Putamen (tissue), 1 donor: ENCODE data around the gene PGM1.

ENCODE experiments used
- DNase-seq: peaks from one replicate; pipeline ENCODE4 v3.0.0-alpha.2; 2016; ENCODE audit warnings: low spot score

PGM1 gene

DNA sequence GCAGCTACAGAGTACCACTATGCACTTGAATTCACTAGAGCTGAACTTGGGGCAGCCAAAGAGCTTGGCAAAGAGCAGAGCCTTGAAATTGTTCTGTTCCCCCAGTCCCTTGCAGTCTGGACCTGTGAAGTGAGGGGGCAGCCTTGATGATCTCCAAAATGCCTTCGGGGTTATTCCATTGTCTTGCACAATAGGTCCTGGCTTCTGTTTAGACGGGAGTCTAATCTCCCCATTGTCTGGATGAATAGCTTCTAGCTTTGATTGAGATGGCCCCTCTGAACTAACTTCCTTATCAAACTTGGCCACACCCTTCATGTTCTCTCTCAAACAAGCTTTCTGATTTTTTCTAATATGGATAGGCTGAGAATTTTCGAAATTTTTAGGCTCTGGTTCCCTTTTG, 72.6 kb downstream of the PGM1 start:
- DNase-seq = no peak

DNA sequence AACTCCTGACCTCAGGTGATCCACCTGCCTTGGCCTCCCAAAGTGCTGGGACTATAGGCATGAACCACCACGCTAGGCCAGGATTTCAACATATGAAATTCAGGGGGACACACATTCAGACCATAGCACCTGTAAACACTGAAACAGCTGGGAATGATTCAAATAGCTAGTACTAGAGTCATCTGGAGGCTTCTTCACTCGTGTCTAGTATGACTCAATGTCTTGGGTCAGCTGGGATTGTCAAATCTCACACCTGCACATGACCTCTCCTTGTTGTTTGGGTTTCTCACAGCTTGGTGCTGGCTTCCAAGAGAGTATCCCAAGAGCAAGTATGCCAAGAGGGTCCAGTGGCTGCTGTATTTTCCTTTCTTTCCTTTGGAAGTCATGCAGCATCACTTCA, 75.1 kb downstream of the PGM1 start:
- no peak for DNase-seq

DNA sequence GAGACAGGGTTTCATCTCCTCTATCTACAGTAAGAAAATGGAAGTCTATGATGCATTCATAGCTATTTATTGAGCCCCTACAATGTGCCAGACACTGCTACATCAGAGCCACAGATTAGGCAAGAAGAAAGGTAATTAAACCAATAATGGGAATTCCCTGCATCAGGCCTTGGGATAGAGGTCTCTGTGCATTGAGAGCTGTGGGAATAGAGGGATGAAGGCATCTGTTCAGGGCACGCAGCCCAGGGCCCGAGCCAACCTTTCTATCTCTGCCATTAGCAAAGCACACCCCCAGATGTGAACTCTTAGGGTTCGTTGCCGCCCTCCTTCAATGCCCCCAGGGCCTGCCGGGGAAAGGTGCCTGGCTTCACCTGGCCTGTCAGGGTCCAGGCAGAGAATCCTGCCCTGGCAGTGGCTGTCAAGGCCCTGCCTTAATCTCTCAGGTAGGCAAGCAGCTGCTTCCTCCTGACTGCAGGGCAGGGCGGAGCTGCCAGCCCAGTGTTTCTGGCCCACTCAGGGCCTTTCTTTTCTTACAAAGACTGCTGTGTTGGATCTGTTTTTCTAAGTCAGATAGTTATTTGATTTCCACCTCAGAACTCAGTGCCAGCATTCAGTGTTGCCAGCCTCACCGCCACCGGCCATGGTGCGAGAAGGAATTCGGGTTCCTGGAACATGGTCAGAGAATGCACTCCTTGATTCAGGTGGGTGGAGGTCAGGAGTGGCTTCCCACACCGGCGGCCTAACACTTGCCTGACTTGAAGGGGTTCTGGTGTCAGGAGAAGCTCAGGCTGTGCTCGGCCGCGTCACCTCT, 76.1 kb downstream of the PGM1 start:
- no peak for DNase-seq

DNA sequence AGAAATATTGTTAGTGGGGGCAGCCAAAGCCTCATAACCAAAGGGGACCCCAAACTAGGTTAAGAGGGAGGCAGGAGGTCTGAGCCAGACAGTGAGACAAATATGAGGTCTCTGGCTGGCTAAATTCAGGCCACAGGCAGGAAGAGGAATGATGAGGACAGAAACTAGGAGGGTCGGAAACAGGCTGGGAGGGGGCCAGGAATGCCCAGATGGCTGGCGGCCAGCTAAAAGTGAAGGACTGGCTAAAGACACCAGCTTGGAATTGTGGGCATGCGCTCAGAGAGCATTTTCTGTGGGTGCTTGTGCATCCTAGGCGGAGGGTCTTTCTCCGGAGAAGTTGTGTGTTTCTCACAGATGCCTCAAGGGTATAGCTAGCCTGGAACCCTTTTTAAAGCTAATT, 77.0 kb downstream of the PGM1 start:
- no peak for DNase-seq

DNA sequence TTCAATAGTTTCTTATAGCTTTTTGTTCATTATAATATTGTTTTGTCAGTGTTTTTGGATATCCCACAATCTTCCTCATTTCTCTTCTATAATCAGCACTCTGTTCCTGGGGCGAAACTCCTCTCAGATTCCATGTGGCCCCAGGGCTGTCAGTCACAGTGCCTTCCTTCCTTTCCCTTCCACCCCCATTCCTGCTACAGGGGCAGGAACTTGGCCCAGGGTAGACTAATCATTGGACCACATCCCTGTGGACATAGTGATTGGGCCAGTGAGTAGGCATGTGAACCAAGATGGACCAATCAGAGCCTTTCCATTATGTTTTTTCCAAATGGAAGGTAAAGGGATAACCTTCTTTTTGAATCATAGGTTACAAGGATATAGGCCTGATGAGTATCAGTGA, 78.3 kb downstream of the PGM1 start:
- DNase-seq = no peak

DNA sequence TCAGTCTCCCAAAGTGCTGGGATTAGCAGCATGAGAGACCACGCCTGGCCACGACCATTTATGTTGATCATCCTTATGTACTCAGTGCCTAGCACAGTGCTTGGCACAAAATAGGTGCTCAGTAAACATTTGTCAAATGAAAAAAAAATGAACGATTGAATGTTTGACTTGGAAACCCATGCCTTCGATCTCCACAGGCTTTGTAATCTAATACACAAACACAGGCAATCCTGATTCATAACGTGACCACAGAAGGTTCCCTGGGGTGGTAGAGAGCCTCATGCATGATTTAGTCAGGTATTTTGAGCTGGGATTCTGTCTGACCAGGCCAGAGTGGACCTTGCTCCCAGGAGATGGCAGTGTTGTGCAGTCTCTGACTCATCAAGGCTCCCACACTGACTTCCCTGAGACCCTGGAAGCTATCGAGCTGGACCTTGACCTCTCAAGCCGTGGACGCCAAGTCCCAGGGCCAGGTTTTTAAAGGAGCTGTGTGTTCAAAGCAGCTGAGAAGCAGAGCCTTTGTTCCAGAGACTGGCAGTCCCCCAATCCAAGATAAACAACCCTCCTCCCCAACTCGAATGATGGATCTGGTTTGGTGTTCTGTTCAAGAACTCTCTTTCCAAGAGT, 81.1 kb downstream of the PGM1 start:
- DNase-seq = peak; percentile 20

DNA sequence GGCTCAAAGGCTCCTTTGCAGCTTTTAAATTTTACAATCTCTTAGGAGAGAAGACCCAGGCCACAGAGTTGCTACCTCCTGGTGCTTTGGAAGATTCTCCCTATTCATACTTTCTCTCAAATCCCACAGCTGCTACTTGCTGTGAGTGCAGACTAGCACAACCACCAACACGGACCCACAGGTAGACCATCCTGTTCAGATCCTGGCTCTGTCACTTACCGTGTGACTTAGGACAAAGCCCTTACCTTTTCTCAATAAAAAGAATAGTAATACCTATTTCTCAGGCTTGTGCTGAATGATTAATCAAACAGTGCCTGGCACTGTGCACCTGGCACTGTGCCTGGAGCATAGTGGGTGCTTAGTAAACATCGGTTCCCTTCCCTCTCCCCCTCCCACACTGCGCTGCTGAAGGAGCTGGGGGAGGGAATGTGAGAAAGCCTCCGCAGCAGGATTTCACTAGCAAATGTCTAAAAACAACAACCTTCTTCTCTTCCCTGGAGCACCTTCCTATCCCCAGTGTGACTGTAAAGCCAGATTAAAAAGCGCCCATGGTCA, 81.7 kb downstream of the PGM1 start:
- DNase-seq = peak; percentile 11

DNA sequence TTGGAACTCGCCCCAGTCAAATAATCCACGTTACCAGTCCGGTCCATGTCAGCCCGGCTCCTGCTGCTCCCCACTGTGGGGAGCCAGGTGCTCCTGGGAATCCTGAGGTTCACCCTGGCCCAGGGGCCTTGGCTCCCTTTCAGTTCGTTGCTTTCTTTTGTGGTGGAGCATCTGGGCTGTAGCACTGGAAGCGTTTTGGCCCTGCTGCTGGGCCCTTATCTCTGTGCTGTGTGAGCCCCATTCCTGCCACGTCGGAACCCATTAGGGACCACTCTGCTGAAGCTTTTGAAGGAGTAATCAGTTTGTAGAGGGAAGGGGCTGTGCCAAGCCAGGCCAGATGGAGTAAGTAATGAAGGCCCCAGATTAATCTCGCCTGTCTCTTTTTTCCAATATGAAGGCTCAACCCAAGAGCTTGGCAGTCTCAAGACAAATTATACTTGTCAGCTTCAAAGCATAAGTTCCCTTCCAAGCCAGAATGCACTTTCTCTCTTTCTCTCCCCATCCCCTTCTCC, 82.3 kb downstream of the PGM1 start:
- DNase-seq = no peak

DNA sequence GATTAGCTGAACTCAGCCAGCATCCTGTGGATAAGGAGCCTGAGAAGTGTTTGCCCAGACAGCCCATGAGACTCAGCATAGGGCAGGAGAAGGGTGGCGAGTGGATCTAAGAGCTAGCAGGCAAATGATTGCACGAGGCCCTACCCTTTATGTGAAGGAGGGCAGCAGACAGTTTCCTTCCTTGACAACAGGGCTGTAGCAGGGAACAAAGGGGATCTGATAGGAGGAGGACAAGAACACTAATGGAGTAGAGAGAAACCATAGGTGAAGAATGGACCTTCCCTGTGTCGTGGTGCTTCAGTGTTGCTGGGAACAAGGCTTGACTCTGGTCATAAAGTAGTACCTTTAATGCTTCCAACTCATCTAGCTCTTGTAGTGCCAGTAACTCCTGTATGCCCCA, 84.3 kb downstream of the PGM1 start:
- no peak for DNase-seq

DNA sequence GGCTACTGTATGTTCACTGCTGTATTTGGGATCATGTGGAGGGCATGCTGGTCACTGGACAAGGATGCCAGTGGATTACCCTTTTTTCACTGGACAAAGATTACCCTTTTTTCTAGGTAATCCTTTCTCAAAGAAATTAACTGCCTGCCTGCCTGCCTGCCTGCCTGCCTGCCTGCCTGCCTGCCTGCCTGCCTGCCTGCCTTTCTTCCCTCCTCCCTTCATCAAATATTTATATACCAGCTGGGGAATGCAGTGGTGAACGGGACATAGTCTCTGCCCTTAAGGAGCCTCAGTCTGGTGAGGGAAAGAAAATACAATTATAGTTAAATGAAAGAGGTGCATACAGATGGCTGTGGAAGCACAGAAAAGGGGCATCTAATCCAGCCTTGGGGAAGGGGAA, 85.0 kb downstream of the PGM1 start:
- no peak for DNase-seq

DNA sequence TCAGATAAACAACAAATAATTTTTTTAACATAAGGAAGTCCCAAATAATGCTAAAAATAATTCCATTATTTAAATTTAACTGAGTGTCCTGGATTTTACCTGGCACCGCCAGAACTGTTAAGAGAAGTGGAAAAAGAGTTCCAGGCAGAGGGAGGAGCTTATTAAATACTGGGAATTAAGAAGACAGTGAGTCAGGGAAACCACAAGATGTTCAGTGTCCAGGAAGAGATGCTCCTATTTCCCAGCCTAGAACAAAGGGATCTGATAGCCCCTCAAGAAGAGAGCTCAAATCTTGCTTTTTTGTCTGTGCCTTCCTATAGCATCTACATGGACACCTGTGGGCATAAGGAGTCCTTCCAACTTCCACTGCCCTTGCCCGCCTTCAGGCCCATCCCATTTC, 85.9 kb downstream of the PGM1 start:
- DNase-seq = no peak

DNA sequence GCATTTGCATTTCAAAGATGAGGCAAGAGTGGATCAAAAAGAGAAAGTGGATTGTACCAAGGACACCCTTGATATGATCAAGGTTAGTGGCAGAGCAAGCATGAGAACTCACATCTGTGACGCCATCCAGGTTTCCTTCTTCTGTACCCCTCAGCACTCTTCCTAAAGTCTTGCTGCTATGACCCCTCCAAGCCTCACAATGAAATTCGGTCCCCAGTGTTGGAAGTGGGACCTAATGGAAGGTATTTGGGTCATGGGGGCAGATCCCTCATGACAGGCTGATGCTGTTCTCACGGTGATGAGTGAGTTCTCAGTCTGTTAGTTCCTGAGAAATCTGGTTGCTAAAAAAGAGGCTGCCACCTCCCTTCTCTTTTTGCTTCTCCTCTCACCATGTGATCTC, 86.4 kb downstream of the PGM1 start:
- no peak for DNase-seq

DNA sequence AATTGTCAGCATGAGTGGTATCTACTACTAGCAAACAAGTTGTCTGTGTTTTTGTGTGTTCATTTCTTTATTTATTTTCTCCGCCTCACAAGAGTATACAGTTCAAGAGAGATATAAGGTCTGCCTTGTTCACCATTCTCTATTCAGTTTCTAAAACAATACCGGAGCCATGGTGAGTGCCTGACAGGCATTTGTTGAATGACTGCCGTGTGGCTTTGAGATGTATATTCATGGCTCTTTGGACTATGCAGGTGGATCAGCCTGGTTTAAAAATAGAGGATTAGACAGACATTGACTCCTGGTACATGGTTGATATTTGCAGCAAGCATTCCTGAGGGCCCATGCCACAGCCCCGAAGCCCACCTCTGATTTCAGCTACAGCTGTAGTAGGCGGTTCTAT, 89.7 kb downstream of the PGM1 start:
- DNase-seq = no peak

DNA sequence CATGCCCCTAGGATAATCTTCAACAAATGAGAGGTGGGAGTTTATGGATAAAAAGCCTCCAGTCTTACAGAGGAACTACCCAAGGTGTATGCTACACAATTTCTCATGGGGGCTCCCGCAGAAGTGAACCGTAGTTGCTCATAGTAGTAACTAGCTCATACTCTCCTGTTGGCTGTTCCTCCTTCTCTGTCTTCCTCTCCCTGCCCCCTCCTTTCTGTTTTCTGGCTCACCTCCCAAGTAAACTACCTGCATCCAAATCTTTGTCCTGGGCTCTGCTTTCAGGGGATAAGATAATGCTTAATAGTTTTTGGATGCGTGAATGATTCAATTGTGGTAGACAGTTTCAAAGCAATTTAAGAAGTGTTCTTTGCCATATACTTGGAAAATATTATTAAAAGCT, 90.5 kb downstream of the PGM1 start:
- DNase-seq = no peak

DNA sequence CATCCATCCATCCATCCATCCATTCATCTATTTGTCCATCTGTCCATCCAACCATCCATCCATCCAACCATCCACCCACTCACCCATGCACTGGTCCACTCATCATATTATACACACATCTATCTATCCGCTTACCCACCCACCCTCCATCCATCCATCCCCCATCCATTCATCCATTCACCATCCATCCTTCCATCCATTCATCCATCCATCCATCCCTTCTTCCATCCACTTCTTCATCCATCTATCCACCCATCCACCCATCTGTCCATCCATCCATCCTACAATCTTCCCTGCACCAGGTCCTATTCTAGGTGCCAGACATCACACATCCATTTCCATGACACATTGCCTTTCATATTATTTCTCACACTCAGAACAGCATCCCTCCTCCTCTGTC, 93.5 kb downstream of the PGM1 start:
- no peak for DNase-seq

DNA sequence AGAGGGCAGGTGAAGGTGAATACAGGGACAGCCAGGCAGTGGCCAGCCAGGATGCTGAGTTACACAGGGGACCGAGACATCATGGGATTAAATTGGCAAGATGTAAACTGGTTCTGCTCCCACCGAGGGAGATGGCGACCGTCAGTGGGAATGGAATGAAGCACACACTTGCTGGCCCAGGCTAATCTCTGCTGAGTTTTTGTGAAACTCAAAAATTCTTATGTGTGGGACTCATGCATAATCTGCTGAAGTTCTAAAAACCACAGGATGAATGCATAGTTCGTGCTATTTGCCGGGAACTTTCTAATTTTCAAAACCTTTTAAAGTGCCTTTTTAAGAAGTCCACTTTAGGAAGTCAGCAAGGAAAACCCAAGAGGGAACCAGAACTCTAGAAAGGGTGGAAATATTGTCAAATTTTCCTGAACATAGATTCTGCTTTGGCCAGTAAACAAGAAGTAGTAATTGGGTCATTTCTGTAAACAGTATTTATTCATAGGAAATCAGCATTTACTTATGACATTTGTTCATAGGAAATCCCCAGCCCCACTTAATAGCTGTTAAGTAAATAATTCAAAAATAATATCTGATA, 95.2 kb downstream of the PGM1 start:
- no peak for DNase-seq

DNA sequence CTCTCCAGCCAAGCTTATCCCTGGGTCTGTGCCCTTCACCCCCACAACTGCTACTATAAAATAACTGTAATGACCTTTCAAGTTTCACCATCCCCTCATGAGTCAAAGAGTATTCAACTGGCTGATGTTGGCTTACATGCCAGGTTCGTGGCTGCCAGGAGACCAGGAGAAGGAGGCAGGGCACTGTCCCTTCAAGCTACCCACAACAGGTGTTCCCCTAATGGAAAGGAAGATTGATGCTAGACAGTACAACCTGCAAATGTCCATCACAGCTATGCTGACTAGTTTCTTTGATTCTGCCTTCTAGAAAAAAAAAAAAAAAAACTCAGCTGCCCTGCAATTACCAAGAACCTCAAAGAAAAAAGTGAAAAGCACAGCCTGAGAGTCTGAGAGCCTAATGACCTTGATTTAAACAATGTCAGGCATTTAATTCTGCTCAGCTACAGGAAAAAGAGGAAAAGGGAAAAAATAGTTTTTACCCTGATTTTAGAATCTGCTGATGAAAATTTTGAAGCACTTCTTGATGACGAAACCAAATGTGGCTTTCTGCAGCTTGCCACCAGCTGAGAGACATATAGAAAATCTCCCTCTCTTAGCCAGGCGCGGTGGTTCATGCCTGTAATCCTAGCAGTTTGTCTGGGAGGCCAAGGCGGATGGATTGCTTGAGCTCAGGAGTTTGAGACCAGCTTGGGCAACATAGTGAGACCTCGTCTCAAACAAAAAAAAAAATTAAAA, 97.9 kb downstream of the PGM1 start:
- no peak for DNase-seq

DNA sequence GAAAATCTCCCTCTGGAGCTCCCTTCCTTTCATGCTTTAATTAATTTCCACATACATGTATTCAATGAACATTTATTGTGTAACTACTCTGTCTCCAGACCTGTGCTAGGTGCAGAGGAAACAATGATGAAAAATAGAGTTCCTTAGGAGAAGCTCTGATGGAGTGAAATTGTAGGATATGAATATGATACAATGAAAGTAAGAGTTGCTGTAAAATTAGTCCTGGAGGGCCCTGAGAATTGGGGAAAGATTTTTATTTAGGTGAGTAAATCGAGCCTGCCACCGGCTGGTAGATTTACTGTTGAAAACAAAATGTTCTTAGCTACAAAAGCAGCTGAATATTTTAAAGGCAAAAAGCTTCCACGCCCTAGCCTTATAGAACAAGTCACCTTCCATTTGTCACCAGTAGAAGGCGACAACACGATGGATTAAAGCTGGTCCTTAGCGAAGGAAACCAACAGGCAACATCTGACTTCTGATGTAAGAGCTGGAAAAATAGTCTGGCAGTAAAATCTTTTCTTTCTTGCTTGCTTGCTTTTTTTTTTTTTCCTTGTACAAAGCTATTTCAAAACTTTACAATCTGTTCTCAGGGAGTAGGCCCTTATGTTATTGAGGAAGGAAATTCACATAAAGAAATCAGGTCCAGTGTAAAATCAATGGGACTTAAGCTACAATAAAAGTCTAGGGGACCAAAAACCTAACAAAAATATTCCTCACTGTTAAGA, 98.7 kb downstream of the PGM1 start:
- peak; percentile 76 for DNase-seq

DNA sequence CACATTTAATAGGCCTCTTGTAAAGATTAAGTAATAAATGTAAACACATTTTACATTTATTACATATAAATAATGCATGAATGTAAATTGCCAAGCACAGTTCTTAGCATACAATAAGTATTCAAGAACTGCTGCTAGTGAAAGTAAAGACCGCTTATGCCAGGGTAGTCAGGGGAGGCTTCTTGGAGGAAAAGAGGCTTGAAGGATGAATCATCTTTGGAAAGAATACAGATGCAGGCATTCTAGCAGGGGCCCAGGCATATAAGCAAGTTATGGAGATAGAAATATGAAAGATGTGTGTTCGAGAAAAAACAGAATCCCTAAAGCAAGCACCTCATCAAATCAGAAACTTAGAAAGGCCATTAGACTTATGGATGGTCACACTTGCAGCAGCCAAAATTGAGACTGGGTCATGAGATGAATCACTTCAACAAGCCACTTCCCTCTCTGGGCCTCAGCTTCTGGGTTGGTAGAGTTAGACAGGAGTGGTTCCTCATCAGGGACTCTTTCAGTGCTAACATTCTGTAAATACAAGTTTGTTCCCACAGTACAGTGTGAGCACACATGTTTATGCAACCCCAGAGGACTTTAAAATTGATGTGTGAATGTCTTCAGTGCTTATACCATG, 100.8 kb downstream of the PGM1 start:
- DNase-seq = no peak

DNA sequence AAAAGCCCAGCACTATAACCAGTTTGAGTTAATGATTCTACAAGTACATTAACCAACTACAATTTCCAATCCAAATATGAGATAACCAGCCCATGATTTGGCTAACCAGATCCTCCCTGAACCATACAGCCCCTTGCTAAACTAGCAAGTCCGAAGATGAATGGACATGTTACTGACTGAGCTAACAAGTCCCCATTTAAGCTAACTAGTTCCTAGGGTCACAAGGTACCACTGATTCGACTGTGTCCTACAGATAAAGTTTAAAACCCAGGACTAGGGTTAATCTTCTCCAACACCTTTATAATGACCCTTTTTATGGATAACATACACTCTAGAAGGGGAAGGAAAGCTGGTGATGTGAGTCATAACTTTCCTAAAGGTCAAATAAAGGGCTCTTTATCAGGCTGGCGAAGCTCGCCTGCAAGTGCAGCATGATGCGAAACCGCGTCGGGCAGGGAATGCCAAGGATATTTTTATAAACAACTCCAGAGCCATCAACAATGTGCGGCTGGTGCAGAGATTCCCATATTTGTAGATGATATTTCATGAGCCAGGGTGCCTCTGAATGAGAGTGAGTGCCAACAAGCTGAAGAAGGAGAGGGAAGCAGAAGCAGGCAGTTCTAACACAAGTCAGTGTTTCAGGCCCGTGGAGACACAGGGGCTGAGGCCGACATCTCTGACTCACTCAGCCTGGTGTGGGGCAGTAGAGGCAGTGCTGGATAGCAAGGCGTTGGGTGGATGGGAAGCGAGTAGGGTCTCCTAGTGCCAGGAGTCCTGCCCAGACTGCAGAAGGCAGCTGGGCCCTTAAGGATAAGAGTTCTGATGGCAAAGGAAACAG, 105.0 kb downstream of the PGM1 start:
- DNase-seq = peak; percentile 21
